ENCODE results near the gene CNGB1.
"Not testable (repeated sequence)": the region's sequence is repeated elsewhere in the genome, so short reads cannot be mapped to it uniquely, and the experiment has no call there.

CNGB1 gene

GRCh38 chr16:57950382-57950781 lies 20.5 kb downstream of the CNGB1 start:
- no peak for DNase-seq

GRCh38 chr16:57949595-57950238 lies 21.2 kb downstream of the CNGB1 start:
- no peak for DNase-seq

GRCh38 chr16:57949013-57949412 lies 21.9 kb downstream of the CNGB1 start:
- DNase-seq = no peak

- DNase-seq = no peak
Measured at GRCh38 chr16:57948027-57948426, 22.9 kb downstream of the CNGB1 start.

- no peak for DNase-seq
Measured at GRCh38 chr16:57947261-57947660, 23.7 kb downstream of the CNGB1 start.

- DNase-seq = no peak
Measured at GRCh38 chr16:57946181-57946801, 24.6 kb downstream of the CNGB1 start.

GRCh38 chr16:57945740-57946138 lies 25.2 kb downstream of the CNGB1 start:
- no peak for DNase-seq

- no peak for DNase-seq
Measured at GRCh38 chr16:57944970-57945739, 25.8 kb downstream of the CNGB1 start.

- not testable (repeated sequence) for DNase-seq
Measured at GRCh38 chr16:57943381-57943780, 27.5 kb downstream of the CNGB1 start.

- DNase-seq = not testable (repeated sequence)
Measured at GRCh38 chr16:57941901-57942300, 29.0 kb downstream of the CNGB1 start.

- no peak for DNase-seq
Measured at GRCh38 chr16:57941016-57941664, 29.8 kb downstream of the CNGB1 start.

- no peak for DNase-seq
Measured at GRCh38 chr16:57940382-57940966, 30.5 kb downstream of the CNGB1 start.

- no peak for DNase-seq
Measured at GRCh38 chr16:57939872-57940224, 31.1 kb downstream of the CNGB1 start.

GRCh38 chr16:57938936-57939871 lies 31.7 kb downstream of the CNGB1 start:
- no peak for DNase-seq

GRCh38 chr16:57938484-57938883 lies 32.4 kb downstream of the CNGB1 start:
- DNase-seq = no peak

GRCh38 chr16:57937861-57938260 lies 33.1 kb downstream of the CNGB1 start:
- DNase-seq = no peak

- DNase-seq = no peak
Measured at GRCh38 chr16:57935904-57936303, 35.0 kb downstream of the CNGB1 start.

- DNase-seq = no peak
Measured at GRCh38 chr16:57930533-57930932, 40.4 kb downstream of the CNGB1 start.

- no peak for DNase-seq
Measured at GRCh38 chr16:57929250-57929649, 41.7 kb downstream of the CNGB1 start.

- DNase-seq = no peak
Measured at GRCh38 chr16:57926041-57926440, 44.9 kb downstream of the CNGB1 start.

- DNase-seq = no peak
Measured at GRCh38 chr16:57925310-57925709, 45.6 kb downstream of the CNGB1 start.

- no peak for DNase-seq
Measured at GRCh38 chr16:57924514-57924913, 46.4 kb downstream of the CNGB1 start.
